HG03097 (cell line): ENCODE data around the gene CYP2S1.
"Not testable (repeated sequence)": the region's sequence is repeated elsewhere in the genome, so short reads cannot be mapped to it uniquely, and the experiment has no call there.

ENCODE experiments used
- ATAC-seq: cut with Tn5 transposase; IDR thresholded peaks from one replicate; pipeline ENCODE4 v1.9.1; 2021; ENCODE audit not compliant: unreplicated experiment, low FRiP score

Gene CYP2S1

GRCh38 chr19:41224632-41225031, 31.6 kb downstream of the CYP2S1 start:
- ATAC-seq = no peak

- no peak for ATAC-seq
Observed at GRCh38 chr19:41225238-41226052, 32.4 kb downstream of the CYP2S1 start.

- no peak for ATAC-seq
Observed at GRCh38 chr19:41226053-41226873, 33.2 kb downstream of the CYP2S1 start.

GRCh38 chr19:41226874-41227390, 33.9 kb downstream of the CYP2S1 start:
- no peak for ATAC-seq

- ATAC-seq = no peak
Observed at GRCh38 chr19:41228486-41228885, 35.5 kb downstream of the CYP2S1 start.

- ATAC-seq = not testable (repeated sequence)
Observed at GRCh38 chr19:41229338-41229737, 36.3 kb downstream of the CYP2S1 start.

GRCh38 chr19:41230067-41230857, 37.2 kb downstream of the CYP2S1 start:
- no peak for ATAC-seq

GRCh38 chr19:41232686-41233085, 39.7 kb downstream of the CYP2S1 start:
- no peak for ATAC-seq

- no peak for ATAC-seq
Observed at GRCh38 chr19:41233748-41234240, 40.8 kb downstream of the CYP2S1 start.

- no peak for ATAC-seq
Observed at GRCh38 chr19:41234512-41235168, 41.6 kb downstream of the CYP2S1 start.

GRCh38 chr19:41235480-41235879, 42.5 kb downstream of the CYP2S1 start:
- ATAC-seq = no peak

GRCh38 chr19:41238244-41238643, 45.2 kb downstream of the CYP2S1 start:
- no peak for ATAC-seq

- no peak for ATAC-seq
Observed at GRCh38 chr19:41239363-41239762, 46.3 kb downstream of the CYP2S1 start.

- no peak for ATAC-seq
Observed at GRCh38 chr19:41239961-41240574, 47.0 kb downstream of the CYP2S1 start.

GRCh38 chr19:41241859-41242258, 48.8 kb downstream of the CYP2S1 start:
- no peak for ATAC-seq

- no peak for ATAC-seq
Observed at GRCh38 chr19:41244117-41244516, 51.1 kb downstream of the CYP2S1 start.

GRCh38 chr19:41245843-41246242, 52.8 kb downstream of the CYP2S1 start:
- ATAC-seq = no peak

GRCh38 chr19:41248895-41249294, 55.9 kb downstream of the CYP2S1 start:
- ATAC-seq = no peak

- ATAC-seq = no peak
Observed at GRCh38 chr19:41249707-41250423, 56.8 kb downstream of the CYP2S1 start.
